ENCODE data around the gene KRTAP1-1. TPM values are rescaled to one million over a fixed set of nuclear protein-coding genes. Genes with fewer than 3 reads are reported as not detected.
"Not testable (repeated sequence)": the region's sequence is repeated elsewhere in the genome, so short reads cannot be mapped to it uniquely, and the experiment has no call there.

The KRTAP1-1 gene
- not detected for total RNA-seq

- H3K9me3 Mint-ChIP-seq (ENCODE audit: low read depth); DNase-seq; H3K4me3 Mint-ChIP-seq; ATAC-seq; CTCF ChIA-PET; H3K36me3 Mint-ChIP-seq; H3K27ac Mint-ChIP-seq; H3K4me1 Mint-ChIP-seq: not testable (repeated sequence)
- peaks cover 19% of the 10 kb centered on the region for H3K27me3 Mint-ChIP-seq
Measured at GRCh38 chr17:41040783-41041571, at the start of gene KRTAP1-1. Gene KRTAP1-1, minus strand, starts transcription at chr17:41041450. Its CDS starts 53 bp downstream, at chr17:41041397.

DNA sequence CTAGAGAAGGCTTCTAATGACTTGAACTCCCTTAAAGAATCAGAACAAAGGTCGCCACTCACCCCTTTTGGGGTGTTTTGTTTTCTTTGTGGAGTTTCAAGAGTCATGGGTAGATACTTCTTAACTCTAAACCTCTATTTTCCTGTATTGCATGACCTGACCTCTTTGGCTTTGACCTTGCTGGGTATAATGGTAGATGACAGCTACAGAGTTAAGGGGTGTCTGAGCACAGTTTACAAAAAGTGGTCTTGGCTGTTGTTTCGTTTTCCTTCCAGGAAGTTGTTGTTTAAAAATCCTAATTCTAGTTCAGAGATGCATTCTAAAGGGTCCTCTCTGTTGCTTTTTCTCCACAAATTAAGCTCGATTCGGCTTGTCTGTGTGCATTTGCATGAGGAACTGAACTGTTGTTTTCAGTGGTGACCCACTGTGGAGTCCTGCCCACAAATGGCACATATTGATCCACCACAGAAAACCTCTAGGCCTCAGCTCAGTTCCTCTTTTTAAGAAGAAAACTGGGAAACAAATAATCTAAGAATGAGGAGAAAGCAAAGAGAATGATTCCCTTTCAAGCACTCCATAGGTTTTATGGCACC lies 47.6 kb upstream of the KRTAP1-1 start:
- CTCF ChIA-PET: interaction anchor here (0.7 kb wide), 1 partner anchor 241 kb away, joined by 3 read pairs; no protein-coding TSS in a partner anchor
- not testable (repeated sequence) for H3K27ac Mint-ChIP-seq; DNase-seq; H3K4me3 Mint-ChIP-seq; H3K36me3 Mint-ChIP-seq; ATAC-seq; H3K4me1 Mint-ChIP-seq; H3K9me3 Mint-ChIP-seq (ENCODE audit: low read depth)
- H3K27me3 Mint-ChIP-seq: peaks cover 17% of the 10 kb centered on the region

- H3K27ac Mint-ChIP-seq; H3K9me3 Mint-ChIP-seq (ENCODE audit: low read depth); ATAC-seq; H3K4me3 Mint-ChIP-seq; CTCF ChIA-PET; H3K36me3 Mint-ChIP-seq; DNase-seq; H3K4me1 Mint-ChIP-seq: not testable (repeated sequence)
- H3K27me3 Mint-ChIP-seq: peaks cover 15% of the 10 kb centered on the region
Measured at GRCh38 chr17:41084100-41084856, 43.0 kb upstream of the KRTAP1-1 start, which contains the start of gene KRTAP4-7. Gene KRTAP4-7, plus strand, starts transcription at chr17:41084150. Its CDS starts 57 bp downstream, at chr17:41084207.

- ATAC-seq; H3K4me1 Mint-ChIP-seq; H3K4me3 Mint-ChIP-seq; H3K9me3 Mint-ChIP-seq (ENCODE audit: low read depth); H3K27ac Mint-ChIP-seq; CTCF ChIA-PET; H3K36me3 Mint-ChIP-seq; DNase-seq: not testable (repeated sequence)
- H3K27me3 Mint-ChIP-seq: peaks cover 15% of the 10 kb centered on the region
Measured at GRCh38 chr17:41083427-41083826, 42.2 kb upstream of the KRTAP1-1 start.

DNA sequence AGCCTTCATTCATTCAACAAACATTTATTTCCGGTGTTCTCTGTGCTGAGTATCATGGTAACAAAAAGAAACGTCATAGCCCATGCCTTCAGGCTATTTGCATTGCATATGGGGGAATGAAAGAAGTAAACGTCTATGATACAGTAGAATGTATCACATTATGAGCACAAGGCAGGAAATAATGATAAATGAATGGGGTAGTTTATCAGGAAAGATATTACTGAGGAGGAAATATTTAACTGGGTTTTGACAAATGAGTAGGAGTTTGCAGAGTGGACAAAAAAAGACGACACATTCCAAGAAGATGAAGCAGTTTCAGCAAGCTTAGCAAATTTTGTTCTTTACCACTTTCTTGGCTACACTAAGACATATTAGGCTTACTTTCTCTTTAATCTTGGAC lies 41.4 kb upstream of the KRTAP1-1 start:
- no peak for ATAC-seq
- Mint-ChIP-seq H3K4me3 (no peak overlapping the region), H3K4me1 (no peaks in the 10 kb centered on the region), H3K27me3 (peaks cover 15% of the 10 kb centered on the region), H3K36me3 (no peaks in the 10 kb centered on the region), H3K9me3 (ENCODE audit: low read depth) (no peaks in the 10 kb centered on the region), H3K27ac (no peak overlapping the region)
- no peak for DNase-seq
- CTCF ChIA-PET: no interaction called here

DNA sequence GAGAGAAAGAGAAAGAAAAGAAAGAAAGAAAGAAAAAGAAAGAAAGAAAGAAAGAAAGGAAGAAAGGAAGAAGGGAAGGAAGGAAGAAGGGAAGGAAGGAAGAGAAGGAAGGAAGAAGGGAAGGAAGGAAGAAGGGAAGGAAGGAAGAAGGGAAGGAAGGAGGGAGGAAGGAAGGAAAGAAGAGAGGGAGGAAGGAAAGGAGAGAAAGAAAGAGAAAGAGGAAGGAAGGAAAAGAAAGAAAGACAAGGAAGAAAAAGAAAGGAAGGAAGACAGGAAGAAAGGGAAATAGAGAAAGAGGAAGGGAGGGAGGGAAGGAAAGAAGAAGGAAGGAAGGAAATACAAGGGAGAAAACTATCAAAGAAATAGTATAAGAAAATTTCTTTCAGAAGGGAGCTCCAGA lies 35.5 kb upstream of the KRTAP1-1 start:
- no peak for ATAC-seq
- DNase-seq: no peak
- Mint-ChIP-seq H3K4me3 (no peak overlapping the region), H3K27me3 (peaks cover 24% of the 10 kb centered on the region), H3K9me3 (ENCODE audit: low read depth) (no peaks in the 10 kb centered on the region), H3K36me3 (no peaks in the 10 kb centered on the region), H3K4me1 (no peaks in the 10 kb centered on the region), H3K27ac (no peak overlapping the region)
- CTCF ChIA-PET: no interaction called here

DNA sequence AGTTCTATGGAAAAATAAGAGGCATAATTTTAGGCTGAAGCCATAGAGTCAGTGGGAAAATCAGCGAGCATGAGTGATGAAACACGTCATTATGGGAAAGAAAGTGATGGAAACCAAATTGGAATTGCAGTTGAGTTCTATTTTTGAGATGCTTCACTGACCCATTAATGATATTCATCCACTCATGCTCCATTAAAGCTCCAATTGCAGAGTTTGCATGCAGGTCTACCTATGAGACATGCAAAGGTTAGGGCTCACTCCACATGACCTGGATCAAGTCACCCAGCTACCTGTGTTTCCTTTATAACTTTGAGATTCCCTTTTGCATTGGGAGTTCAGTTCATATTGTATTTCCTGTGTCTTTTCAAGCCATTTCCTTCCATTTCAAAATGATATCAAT lies 32.4 kb upstream of the KRTAP1-1 start:
- no peak for ATAC-seq
- no peaks in the 10 kb centered on the region for H3K36me3 Mint-ChIP-seq
- no peaks in the 10 kb centered on the region for H3K9me3 Mint-ChIP-seq (ENCODE audit: low read depth)
- H3K27me3 Mint-ChIP-seq: peaks cover 24% of the 10 kb centered on the region
- no peak overlapping the region for H3K27ac Mint-ChIP-seq
- peaks cover 2% of the 10 kb centered on the region for H3K4me1 Mint-ChIP-seq
- CTCF ChIA-PET: no interaction called here
- no peak for DNase-seq
- H3K4me3 Mint-ChIP-seq: no peak overlapping the region

DNA sequence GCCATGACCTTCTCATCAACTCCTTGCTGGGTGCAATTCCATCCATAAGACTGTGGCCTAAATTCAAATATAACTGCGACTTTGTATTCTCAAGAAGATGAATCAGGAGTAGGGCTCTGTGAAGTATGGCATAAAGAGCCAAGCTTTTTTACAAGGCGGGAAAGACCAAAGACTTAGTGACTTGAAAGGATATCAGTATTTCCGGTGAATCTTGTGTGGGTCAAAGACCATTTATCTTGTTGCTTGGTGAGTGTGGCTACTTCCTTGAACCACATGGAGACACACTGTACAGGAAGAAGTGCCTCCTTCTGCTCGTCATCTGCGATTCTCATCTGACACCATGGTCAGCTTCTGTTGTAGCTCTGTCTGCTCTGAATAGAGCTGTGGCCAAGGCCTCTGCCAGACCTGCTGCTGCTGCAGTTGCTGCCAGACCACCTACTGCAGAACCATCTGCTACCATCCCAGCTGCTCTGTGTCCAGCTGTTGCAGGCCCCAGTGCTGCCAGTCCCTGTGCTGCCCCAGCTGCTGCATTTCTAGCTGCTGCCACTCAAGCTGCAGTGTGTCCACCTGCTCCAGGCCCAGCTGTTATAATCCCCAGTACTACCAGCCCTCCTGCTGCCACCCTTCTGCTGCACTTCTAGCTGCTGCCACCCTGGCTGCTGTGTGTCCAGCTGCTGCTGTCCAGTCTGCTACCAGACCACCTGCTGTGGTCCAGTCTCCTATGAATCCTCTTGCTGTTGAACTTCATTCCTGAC lies 30.5 kb upstream of the KRTAP1-1 start:
- Mint-ChIP-seq H3K27ac (no peak overlapping the region), H3K4me1 (peaks cover 2% of the 10 kb centered on the region), H3K9me3 (ENCODE audit: low read depth) (no peaks in the 10 kb centered on the region), H3K27me3 (peaks cover 21% of the 10 kb centered on the region), H3K36me3 (no peaks in the 10 kb centered on the region), H3K4me3 (no peak overlapping the region)
- DNase-seq: no peak
- CTCF ChIA-PET: no interaction called here
- ATAC-seq: no peak

DNA sequence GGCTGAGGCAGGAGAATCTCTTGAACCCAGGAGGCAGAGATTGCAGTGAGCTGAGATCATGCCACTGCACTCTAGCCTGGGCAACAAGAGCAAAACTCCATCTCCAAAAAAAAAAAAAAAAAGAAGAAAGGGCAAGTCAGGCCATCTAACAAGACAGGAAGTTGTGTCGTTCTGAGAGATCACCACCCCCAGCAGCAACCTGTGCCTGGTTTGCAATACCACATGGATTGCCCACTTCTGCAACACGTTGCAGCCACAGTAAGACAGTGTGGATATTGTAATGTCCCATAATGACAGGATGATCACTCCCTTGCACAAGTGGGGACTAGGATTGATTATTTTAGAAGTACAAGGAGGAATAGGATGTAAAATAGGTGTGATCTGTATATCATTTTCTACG lies 27.8 kb upstream of the KRTAP1-1 start:
- ATAC-seq (no peak), DNase-seq (no peak)
- H3K27ac Mint-ChIP-seq: no peak overlapping the region
- no peaks in the 10 kb centered on the region for H3K36me3 Mint-ChIP-seq
- peaks cover 7% of the 10 kb centered on the region for H3K4me1 Mint-ChIP-seq
- CTCF ChIA-PET: no interaction called here
- H3K9me3 Mint-ChIP-seq (ENCODE audit: low read depth): no peaks in the 10 kb centered on the region
- H3K4me3 Mint-ChIP-seq: no peak overlapping the region
- H3K27me3 Mint-ChIP-seq: peaks cover 5% of the 10 kb centered on the region

DNA sequence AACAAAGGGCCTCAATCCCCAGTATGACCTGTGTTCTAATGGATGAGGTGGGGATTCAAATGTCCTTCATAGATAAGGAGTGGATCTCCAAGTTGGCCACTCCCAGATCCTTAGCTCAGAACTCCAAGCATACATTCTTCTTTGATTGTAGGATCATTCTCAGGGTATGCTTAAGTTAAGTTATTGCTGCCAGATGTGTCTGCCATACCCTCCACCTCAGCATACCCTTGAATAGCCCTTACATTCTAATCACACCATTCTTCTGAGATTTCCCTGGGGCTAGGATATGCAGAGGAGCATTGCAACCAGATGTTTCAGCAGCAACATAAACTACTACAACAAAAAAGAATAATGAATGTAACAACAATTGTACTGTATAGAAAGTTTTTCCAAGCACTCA lies 26.0 kb upstream of the KRTAP1-1 start:
- Mint-ChIP-seq H3K36me3 (no peaks in the 10 kb centered on the region), H3K9me3 (ENCODE audit: low read depth) (no peaks in the 10 kb centered on the region), H3K4me1 (peaks cover 7% of the 10 kb centered on the region), H3K27ac (no peak overlapping the region), H3K27me3 (peaks cover 8% of the 10 kb centered on the region), H3K4me3 (no peak overlapping the region)
- DNase-seq (no peak), ATAC-seq (no peak)
- CTCF ChIA-PET: no interaction called here

- H3K27me3 Mint-ChIP-seq: peaks cover 16% of the 10 kb centered on the region
- ATAC-seq (no peak), DNase-seq (no peak)
- no peaks in the 10 kb centered on the region for H3K9me3 Mint-ChIP-seq (ENCODE audit: low read depth)
- H3K4me3 Mint-ChIP-seq: no peak within 1 kb of the TSS
- no peaks in the 10 kb centered on the region for H3K36me3 Mint-ChIP-seq
- peaks cover 7% of the 10 kb centered on the region for H3K4me1 Mint-ChIP-seq
- H3K27ac Mint-ChIP-seq: no peak within 1 kb of the TSS
- CTCF ChIA-PET: no interaction called here
Measured at GRCh38 chr17:41065829-41066624, 24.8 kb upstream of the KRTAP1-1 start, which contains the start of gene KRTAP2-4. Gene KRTAP2-4, minus strand, starts transcription at chr17:41065879. Its CDS starts 34 bp downstream, at chr17:41065845.

DNA sequence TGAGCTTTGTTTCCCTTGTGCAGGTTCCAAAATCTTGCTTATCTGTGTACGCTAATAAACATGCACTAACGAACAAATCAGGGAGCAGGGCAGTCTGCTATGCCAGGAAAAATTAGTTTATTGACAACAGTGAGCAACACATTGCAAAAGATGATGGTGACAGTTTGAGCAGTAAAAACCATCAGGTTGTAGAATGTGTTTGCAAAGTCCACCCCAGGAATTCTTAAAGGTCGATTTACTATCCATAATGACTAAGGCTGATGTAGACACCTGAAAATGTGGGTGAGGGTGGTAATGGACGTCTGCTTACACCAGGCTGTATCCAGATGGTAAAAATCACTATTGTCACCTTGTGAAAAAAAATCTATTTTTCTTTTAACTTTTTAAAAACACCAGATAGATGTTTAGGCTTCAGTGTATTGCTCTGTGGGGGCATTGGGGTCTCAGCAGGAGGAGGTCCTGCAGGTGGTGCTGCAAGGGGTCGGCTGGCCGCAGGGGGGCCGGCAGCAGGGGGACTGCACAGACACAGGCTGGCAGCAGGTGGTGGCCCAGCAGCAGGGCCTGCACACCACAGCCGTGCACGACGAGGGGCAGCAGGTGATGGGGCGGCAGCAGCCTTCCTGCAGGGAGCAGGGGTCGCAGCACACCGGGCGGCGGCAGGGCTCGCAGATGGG lies 23.9 kb upstream of the KRTAP1-1 start:
- not testable (repeated sequence) for H3K4me1 Mint-ChIP-seq; H3K36me3 Mint-ChIP-seq; H3K4me3 Mint-ChIP-seq; H3K27ac Mint-ChIP-seq; ATAC-seq; H3K9me3 Mint-ChIP-seq (ENCODE audit: low read depth); DNase-seq
- peaks cover 25% of the 10 kb centered on the region for H3K27me3 Mint-ChIP-seq
- CTCF ChIA-PET: interaction anchor here (0.5 kb wide), 1 partner anchor 46 kb away, joined by 3 read pairs; no protein-coding TSS in a partner anchor
